ENCODE measurements around the gene PSPH. TPM values are rescaled to one million over a fixed set of nuclear protein-coding genes. Genes with fewer than 3 reads are reported as not detected.

PSPH gene
- total and polyA plus RNA-seq, 5 experiments from 2014 or later, result 5.7 to 8.0 (median 6.9) TPM

Other genes with a start within 250 kb of the PSPH start
- gene SEPTIN14, start 188.7 kb downstream of the PSPH start, total RNA-seq, result not detected
- gene SEPTIN14, start 188.7 kb downstream of the PSPH start, polyA plus RNA-seq, result not detected
- gene ZNF713, start 164.0 kb downstream of the PSPH start, total RNA-seq, result 1 to 10 TPM; 3.9 to 4.6 TPM
- 1 to 10 TPM in 2 of 3 donors, not detected in 1; 1.5 to 3.8 TPM for gene ZNF713, start 164.0 kb downstream of the PSPH start, polyA plus RNA-seq
- 10 to 100 TPM; 11.4 to 14.6 TPM for gene MRPS17, start 99.6 kb downstream of the PSPH start, total RNA-seq
- gene MRPS17, start 99.6 kb downstream of the PSPH start, polyA plus RNA-seq, result 10 to 100 TPM; 18.0 to 21.4 (median 20.8) TPM
- 10 to 100 TPM; 27.6 to 33.5 TPM for gene NIPSNAP2, start 86.9 kb downstream of the PSPH start, total RNA-seq
- 10 to 100 TPM; 36.3 to 47.9 (median 40.3) TPM for gene NIPSNAP2, start 86.9 kb downstream of the PSPH start, polyA plus RNA-seq
- gene CCT6A, start 321 bp upstream of the PSPH start, total RNA-seq, result 10 to 100 TPM; 85.4 to 90.3 TPM
- 100 to 1,000 TPM in 1 of 3 donors, 10 to 100 TPM in 2; 86.8 to 103 (median 97.5) TPM for gene CCT6A, start 321 bp upstream of the PSPH start, polyA plus RNA-seq
- gene SUMF2, start 12.8 kb upstream of the PSPH start, total RNA-seq, result 100 to 1,000 TPM; 168 to 176 TPM
- gene SUMF2, start 12.8 kb upstream of the PSPH start, polyA plus RNA-seq, result 100 to 1,000 TPM; 135 to 171 (median 140) TPM
- 1 to 10 TPM; 2.6 to 2.9 TPM for gene PHKG1, start 41.5 kb upstream of the PSPH start, total RNA-seq
- gene PHKG1, start 41.5 kb upstream of the PSPH start, polyA plus RNA-seq, result under 1 TPM; 0.23 to 0.43 (median 0.30) TPM
- 100 to 1,000 TPM; 155 to 158 TPM for gene CHCHD2, start 55.0 kb upstream of the PSPH start, total RNA-seq
- 100 to 1,000 TPM; 415 to 515 (median 454) TPM for gene CHCHD2, start 55.0 kb upstream of the PSPH start, polyA plus RNA-seq
- gene NUPR2, start 65.0 kb upstream of the PSPH start, total RNA-seq, result not detected
- gene NUPR2, start 65.0 kb upstream of the PSPH start, polyA plus RNA-seq, result 1 to 10 TPM in 2 of 3 donors, not detected in 1; 1.1 to 2.0 TPM

Data from naive thymus-derived CD8-positive, alpha-beta T cell (primary cell).